ENCODE results near the gene PLEKHA4. TPM values are rescaled to one million over a fixed set of nuclear protein-coding genes. Genes with fewer than 3 reads are reported as not detected.

PLEKHA4 gene
- total RNA-seq, 1 experiment from 2014 or later = 4.2 TPM

DNA sequence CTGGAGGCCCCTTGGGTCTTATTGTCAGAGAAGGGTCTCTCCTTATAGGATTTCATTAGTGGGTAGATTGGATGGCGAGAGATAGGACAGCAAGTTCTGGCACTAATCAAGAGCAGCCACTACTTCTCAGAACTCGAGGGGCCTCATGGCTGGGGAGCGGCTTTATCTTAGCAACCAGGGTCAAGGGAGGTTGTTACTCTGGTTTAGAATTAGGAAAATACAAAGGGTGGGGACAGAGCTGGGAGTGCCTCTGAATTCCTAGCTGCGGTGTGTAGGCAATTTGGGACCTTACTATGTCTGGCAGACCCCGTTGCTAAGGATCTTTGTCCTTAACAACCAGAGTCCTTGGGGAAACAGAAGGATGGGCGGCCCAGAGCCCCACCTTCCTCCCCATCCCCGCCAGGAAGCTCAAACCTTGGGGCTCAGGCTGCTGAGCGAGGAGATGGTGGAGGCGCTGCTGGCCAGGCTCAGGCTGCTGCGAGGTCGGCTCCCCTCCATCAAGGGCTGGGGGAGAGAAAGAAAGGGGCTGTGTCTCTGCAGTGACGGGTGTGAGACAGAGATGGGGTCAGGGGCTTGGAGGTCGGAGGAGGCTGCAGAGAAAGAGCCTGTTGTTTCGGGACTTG, 1.2 kb downstream of the PLEKHA4 start:
- ChIA-PET POLR2A (no interaction called here), CTCF (no interaction called here)
- ATAC-seq (no peak), DNase-seq (ENCODE audit: low read depth, low spot score) (no peak)
- no peak overlapping the region for H3K4me3 ChIP-seq (ENCODE audit: low read depth in 2 of 2, low read length in 2 of 2)
- TF ChIP-seq, protein P1, sequence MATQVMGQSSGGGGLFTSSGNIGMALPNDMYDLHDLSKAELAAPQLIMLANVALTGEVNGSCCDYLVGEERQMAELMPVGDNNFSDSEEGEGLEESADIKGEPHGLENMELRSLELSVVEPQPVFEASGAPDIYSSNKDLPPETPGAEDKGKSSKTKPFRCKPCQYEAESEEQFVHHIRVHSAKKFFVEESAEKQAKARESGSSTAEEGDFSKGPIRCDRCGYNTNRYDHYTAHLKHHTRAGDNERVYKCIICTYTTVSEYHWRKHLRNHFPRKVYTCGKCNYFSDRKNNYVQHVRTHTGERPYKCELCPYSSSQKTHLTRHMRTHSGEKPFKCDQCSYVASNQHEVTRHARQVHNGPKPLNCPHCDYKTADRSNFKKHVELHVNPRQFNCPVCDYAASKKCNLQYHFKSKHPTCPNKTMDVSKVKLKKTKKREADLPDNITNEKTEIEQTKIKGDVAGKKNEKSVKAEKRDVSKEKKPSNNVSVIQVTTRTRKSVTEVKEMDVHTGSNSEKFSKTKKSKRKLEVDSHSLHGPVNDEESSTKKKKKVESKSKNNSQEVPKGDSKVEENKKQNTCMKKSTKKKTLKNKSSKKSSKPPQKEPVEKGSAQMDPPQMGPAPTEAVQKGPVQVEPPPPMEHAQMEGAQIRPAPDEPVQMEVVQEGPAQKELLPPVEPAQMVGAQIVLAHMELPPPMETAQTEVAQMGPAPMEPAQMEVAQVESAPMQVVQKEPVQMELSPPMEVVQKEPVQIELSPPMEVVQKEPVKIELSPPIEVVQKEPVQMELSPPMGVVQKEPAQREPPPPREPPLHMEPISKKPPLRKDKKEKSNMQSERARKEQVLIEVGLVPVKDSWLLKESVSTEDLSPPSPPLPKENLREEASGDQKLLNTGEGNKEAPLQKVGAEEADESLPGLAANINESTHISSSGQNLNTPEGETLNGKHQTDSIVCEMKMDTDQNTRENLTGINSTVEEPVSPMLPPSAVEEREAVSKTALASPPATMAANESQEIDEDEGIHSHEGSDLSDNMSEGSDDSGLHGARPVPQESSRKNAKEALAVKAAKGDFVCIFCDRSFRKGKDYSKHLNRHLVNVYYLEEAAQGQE (IDR thresholded peaks at IDR 0.05; ENCODE audit: insufficient read depth in 1 of 2, low read depth in 2 of 2, low read length in 1 of 2) = no peak
- TF ChIP-seq POLR2AphosphoS5 (IDR thresholded peaks at IDR 0.05; ENCODE audit: low read depth, low read length) = no peak
- no peak for TF ChIP-seq TCF7L2 (IDR thresholded peaks at IDR 0.05; ENCODE audit: low read depth, low read length)
- TF ChIP-seq SIN3A (IDR thresholded peaks at IDR 0.05; ENCODE audit: borderline replicate concordance, insufficient read depth, low read depth, low read length) = no peak
- TF ChIP-seq CTCF (IDR thresholded peaks at IDR 0.05) = no peak
- peaks cover 12% of the 10 kb centered on the region for H3K4me1 ChIP-seq (ENCODE audit: control insufficient read depth, insufficient read depth, low read length)
- in situ Hi-C loops (cut with HindIII; ENCODE audit: low pct_unique_long_range_greater_than_20kb, low sequenced_read_pairs) = no loop called here
- no TSS peak for BruUV-seq (replicated peaks)
- peaks cover under 1% of the 10 kb centered on the region; the same call in 1 of the 2 replicates for H3K36me3 ChIP-seq (ENCODE audit: control insufficient read depth, insufficient read depth, low read length)
- no peaks in the 10 kb centered on the region for H3K27me3 ChIP-seq (ENCODE audit: control insufficient read depth, insufficient read depth, low read length)
- no peaks in the 10 kb centered on the region for H3K9me3 ChIP-seq (ENCODE audit: control insufficient read depth, insufficient read depth, low read depth, low read length)
- intact Hi-C loops (cut with micrococcal nuclease; ENCODE audit: unreplicated experiment) = no loop called here
- no peak overlapping the region for H3K27ac ChIP-seq (ENCODE audit: low read length)

DNA sequence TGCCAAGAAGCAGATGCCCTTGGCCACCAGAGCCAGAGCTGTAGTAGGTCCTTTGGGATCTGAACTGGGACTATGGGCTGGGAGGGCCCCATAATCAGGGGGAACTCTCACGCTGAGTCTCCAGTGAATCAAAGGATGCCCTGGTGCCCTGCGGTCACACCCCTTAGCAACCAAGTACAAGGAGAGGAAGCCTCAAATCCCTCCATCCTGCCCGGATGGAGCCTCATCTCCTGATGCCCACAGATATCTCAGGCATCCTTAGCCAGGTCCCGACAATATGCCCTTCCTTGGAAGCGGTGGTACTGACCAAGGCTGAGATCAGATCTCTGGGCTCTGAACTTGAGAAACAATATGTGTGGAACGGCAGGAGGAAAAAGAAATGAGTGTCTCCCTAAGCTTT, 1.7 kb downstream of the PLEKHA4 start:
- Histone ChIP-seq H3K4me3 (ENCODE audit: low read depth in 2 of 2, low read length in 2 of 2) (no peak overlapping the region), H3K4me1 (ENCODE audit: control insufficient read depth, insufficient read depth, low read length) (peaks cover 12% of the 10 kb centered on the region), H3K27ac (ENCODE audit: low read length) (no peak overlapping the region), H3K27me3 (ENCODE audit: control insufficient read depth, insufficient read depth, low read length) (no peaks in the 10 kb centered on the region), H3K36me3 (ENCODE audit: control insufficient read depth, insufficient read depth, low read length) (no peaks in the 10 kb centered on the region), H3K9me3 (ENCODE audit: control insufficient read depth, insufficient read depth, low read depth, low read length) (no peaks in the 10 kb centered on the region)
- in situ Hi-C loops (cut with HindIII; ENCODE audit: low pct_unique_long_range_greater_than_20kb, low sequenced_read_pairs) (no loop called here), intact Hi-C loops (cut with micrococcal nuclease; ENCODE audit: unreplicated experiment) (no loop called here)
- CTCF ChIA-PET = interaction anchor here (0.6 kb wide), 1 partner anchor 279 kb away, joined by 6 read pairs; no protein-coding TSS in a partner anchor
- ATAC-seq (no peak), DNase-seq (ENCODE audit: low read depth, low spot score) (no peak)
- no TSS peak for BruUV-seq (replicated peaks)
- POLR2A ChIA-PET = no interaction called here
- TF ChIP-seq, protein P1 (IDR thresholded peaks at IDR 0.05; ENCODE audit: insufficient read depth in 1 of 2, low read depth in 2 of 2, low read length in 1 of 2) = no peak
- no peak for TF ChIP-seq SIN3A (IDR thresholded peaks at IDR 0.05; ENCODE audit: borderline replicate concordance, insufficient read depth, low read depth, low read length)
- TF ChIP-seq TCF7L2 (IDR thresholded peaks at IDR 0.05; ENCODE audit: low read depth, low read length) = no peak
- TF ChIP-seq CTCF (IDR thresholded peaks at IDR 0.05) = no peak
- no peak for TF ChIP-seq POLR2AphosphoS5 (IDR thresholded peaks at IDR 0.05; ENCODE audit: low read depth, low read length)
